ENCODE measurements around the gene DEGS2.
"Not testable (repeated sequence)": the region's sequence is repeated elsewhere in the genome, so short reads cannot be mapped to it uniquely, and the experiment has no call there.

The DEGS2 gene

DNA sequence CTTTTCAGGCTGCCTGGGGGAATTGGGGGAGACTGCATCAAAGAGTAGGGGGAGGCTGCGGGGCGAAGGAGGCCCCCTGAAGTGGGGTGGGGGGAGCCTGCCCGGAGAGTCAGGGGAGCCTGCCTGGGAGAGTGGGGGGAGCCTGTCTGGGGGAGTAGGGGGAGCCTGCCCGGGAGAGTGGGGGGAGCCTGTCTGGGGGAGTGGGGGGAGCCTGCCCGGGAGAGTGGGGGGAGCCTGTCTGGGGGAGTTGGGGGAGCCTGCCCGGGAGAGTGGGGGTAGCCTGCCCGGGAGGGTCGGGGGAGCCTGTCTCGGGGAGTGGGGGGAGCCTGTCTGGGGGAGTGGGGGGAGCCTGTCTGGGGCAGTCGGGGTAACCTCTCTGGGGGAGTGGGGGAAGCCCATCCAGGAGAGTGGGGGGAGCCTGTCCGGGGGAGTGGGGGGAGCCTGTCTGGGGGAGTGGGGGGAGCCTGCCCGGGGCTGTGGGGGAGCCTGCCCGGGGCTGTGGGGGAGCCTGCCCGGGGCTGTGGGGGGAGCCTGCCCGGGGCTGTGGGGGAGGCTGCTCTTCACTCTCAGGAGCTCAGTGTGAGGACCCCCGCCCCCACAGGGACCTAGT is 6.5 kb upstream of the DEGS2 start:
- peaks cover 11% of the 10 kb centered on the region for H3K4me1 Mint-ChIP-seq
- no peaks in the 10 kb centered on the region for H3K36me3 Mint-ChIP-seq (ENCODE audit: low read depth)
- H3K4me3 Mint-ChIP-seq: peak overlapping the region in 1 of 3 experiments; percentile 60
- no peak overlapping the region for H3K27ac Mint-ChIP-seq
- TF ChIP-seq, protein P1, sequence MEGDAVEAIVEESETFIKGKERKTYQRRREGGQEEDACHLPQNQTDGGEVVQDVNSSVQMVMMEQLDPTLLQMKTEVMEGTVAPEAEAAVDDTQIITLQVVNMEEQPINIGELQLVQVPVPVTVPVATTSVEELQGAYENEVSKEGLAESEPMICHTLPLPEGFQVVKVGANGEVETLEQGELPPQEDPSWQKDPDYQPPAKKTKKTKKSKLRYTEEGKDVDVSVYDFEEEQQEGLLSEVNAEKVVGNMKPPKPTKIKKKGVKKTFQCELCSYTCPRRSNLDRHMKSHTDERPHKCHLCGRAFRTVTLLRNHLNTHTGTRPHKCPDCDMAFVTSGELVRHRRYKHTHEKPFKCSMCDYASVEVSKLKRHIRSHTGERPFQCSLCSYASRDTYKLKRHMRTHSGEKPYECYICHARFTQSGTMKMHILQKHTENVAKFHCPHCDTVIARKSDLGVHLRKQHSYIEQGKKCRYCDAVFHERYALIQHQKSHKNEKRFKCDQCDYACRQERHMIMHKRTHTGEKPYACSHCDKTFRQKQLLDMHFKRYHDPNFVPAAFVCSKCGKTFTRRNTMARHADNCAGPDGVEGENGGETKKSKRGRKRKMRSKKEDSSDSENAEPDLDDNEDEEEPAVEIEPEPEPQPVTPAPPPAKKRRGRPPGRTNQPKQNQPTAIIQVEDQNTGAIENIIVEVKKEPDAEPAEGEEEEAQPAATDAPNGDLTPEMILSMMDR (IDR thresholded peaks at IDR 0.05; ENCODE audit: unreplicated experiment in 3 of 3): no peak
- H3K9me3 Mint-ChIP-seq: no peaks in the 10 kb centered on the region
- H3K27me3 Mint-ChIP-seq (ENCODE audit: low read depth): peaks cover 35% of the 10 kb centered on the region

- no peaks in the 10 kb centered on the region for H3K9me3 Mint-ChIP-seq
- H3K27ac Mint-ChIP-seq: peak overlapping the region in 2 of 3 experiments; percentile 59 to 79
- peaks cover 11% of the 10 kb centered on the region for H3K4me1 Mint-ChIP-seq
- TF ChIP-seq, protein P1 (IDR thresholded peaks at IDR 0.05; ENCODE audit: unreplicated experiment in 3 of 3): no peak
- peaks cover 40% of the 10 kb centered on the region for H3K27me3 Mint-ChIP-seq (ENCODE audit: low read depth)
- peak overlapping the region in 2 of 3 experiments; percentile 26 to 60 for H3K4me3 Mint-ChIP-seq
- no peaks in the 10 kb centered on the region for H3K36me3 Mint-ChIP-seq (ENCODE audit: low read depth)
Measured at GRCh38 chr14:100165376-100165775, 5.9 kb upstream of the DEGS2 start.

- Mint-ChIP-seq H3K4me3 (no peak overlapping the region), H3K4me1 (peaks cover 16% of the 10 kb centered on the region), H3K9me3 (no peaks in the 10 kb centered on the region), H3K27ac (no peak overlapping the region), H3K27me3 (ENCODE audit: low read depth) (peaks cover 69% of the 10 kb centered on the region), H3K36me3 (ENCODE audit: low read depth) (no peaks in the 10 kb centered on the region)
- TF ChIP-seq, protein P1 (IDR thresholded peaks at IDR 0.05; ENCODE audit: unreplicated experiment in 3 of 3): no peak
Measured at GRCh38 chr14:100160534-100160916, 1.1 kb upstream of the DEGS2 start.

DNA sequence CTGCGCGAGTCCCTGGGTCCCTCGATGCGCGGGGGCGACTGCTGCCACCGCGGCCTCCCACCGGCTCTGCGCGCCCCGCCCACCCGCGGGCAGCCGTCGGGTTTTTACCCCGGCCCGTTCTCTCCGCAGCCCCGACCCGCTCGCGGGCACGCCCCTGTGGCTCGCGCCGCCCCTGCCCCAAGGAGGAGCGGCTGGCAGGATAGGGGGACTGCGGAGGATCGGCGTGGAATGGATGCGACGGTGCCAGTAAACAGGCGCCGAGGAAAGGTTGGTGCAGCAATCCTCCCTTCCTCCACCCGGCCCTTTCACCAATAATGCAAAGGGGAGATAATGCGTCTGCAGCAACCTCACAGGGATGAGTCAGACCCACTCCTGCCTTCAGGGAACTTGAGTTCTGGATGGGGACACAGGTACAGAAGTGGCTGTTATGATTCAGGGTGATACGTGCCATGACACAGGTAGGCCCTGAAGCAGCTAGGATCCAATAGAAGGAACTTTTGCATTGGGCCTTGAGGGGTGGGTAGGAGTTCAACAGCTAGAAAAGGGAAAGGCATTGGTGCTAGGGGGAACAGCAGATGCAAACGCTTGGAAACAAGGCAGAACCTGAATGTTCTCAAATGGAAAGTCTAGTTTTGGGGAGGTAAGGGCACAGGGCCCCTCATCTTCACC is 554 bp upstream of the DEGS2 start:
- Mint-ChIP-seq H3K4me3 (peak overlapping the region in 2 of 3 experiments; percentile 22 to 51), H3K27me3 (ENCODE audit: low read depth) (peaks cover 65% of the 10 kb centered on the region), H3K27ac (no peak overlapping the region), H3K9me3 (peaks cover 4% of the 10 kb centered on the region), H3K4me1 (peaks cover 17% of the 10 kb centered on the region), H3K36me3 (ENCODE audit: low read depth) (no peaks in the 10 kb centered on the region)
- TF ChIP-seq, protein P1 (IDR thresholded peaks at IDR 0.05; ENCODE audit: unreplicated experiment in 3 of 3): no peak

- TF ChIP-seq, protein P1 (IDR thresholded peaks at IDR 0.05; ENCODE audit: unreplicated experiment in 3 of 3): no peak
- Mint-ChIP-seq H3K4me1 (peaks cover 14% of the 10 kb centered on the region), H3K4me3 (peak overlapping the region; percentile 32 to 46 (median 43)), H3K27ac (no peak overlapping the region), H3K36me3 (ENCODE audit: low read depth) (no peaks in the 10 kb centered on the region), H3K27me3 (ENCODE audit: low read depth) (peaks cover 61% of the 10 kb centered on the region), H3K9me3 (peaks cover 6% of the 10 kb centered on the region)
Measured at GRCh38 chr14:100158566-100159093, 815 bp downstream of the DEGS2 start.

GRCh38 chr14:100157548-100158232 is 1.8 kb downstream of the DEGS2 start:
- not testable (repeated sequence) for H3K27ac Mint-ChIP-seq; H3K36me3 Mint-ChIP-seq (ENCODE audit: low read depth); H3K9me3 Mint-ChIP-seq
- peaks cover 56% of the 10 kb centered on the region for H3K27me3 Mint-ChIP-seq (ENCODE audit: low read depth)
- peak overlapping the region; percentile 30 to 66 (median 61) for H3K4me3 Mint-ChIP-seq
- H3K4me1 Mint-ChIP-seq: peaks cover 14% of the 10 kb centered on the region

Measured in nephron (organoid).